Measurements from ENCODE around the gene ZNF621.

DNA sequence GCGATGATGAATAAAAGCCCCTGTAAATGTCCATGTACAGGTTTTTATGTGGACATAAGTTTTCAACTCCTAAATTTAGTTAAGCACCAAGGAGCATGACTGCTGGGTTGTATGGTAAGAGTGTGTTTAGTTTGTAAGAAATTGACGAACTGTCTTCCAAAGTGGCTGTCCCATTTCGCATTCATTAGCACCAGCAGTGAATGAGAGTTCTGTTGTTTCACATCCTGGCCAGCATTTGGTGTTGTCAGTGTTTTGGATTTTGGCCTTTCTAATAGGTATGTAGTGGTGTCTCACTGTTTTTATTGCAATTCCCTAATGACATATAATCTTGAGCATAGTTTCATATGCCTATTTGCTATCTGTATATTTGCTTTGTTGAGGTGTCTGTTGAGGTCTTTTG, 3.7 kb downstream of the ZNF621 start:
- TF ChIP-seq, protein P1, sequence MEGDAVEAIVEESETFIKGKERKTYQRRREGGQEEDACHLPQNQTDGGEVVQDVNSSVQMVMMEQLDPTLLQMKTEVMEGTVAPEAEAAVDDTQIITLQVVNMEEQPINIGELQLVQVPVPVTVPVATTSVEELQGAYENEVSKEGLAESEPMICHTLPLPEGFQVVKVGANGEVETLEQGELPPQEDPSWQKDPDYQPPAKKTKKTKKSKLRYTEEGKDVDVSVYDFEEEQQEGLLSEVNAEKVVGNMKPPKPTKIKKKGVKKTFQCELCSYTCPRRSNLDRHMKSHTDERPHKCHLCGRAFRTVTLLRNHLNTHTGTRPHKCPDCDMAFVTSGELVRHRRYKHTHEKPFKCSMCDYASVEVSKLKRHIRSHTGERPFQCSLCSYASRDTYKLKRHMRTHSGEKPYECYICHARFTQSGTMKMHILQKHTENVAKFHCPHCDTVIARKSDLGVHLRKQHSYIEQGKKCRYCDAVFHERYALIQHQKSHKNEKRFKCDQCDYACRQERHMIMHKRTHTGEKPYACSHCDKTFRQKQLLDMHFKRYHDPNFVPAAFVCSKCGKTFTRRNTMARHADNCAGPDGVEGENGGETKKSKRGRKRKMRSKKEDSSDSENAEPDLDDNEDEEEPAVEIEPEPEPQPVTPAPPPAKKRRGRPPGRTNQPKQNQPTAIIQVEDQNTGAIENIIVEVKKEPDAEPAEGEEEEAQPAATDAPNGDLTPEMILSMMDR (optimal IDR thresholded peaks at IDR 0.05 in 1 of 3, IDR thresholded peaks at IDR 0.05 in 1 of 3, conservative IDR thresholded peaks at IDR 0.05 in 1 of 3; ENCODE audit: extremely low read depth in 1 of 3, insufficient read depth in 2 of 3, low read length in 3 of 3), result no peak
- TF ChIP-seq EZH2 (IDR thresholded peaks at IDR 0.05; ENCODE audit: low read length), result no peak
